WTC11 (cell line): Measurements from ENCODE around the gene SH3GL2. TPM values are rescaled to one million over a fixed set of nuclear protein-coding genes. Genes with fewer than 3 reads are reported as not detected.

Experiments used
- ATAC-seq: fragments of 200-7000 bp; cut with Tn5 transposase; 2 replicates; pipeline ENCODE4 v1.10.0; 2021; ENCODE audit warnings: mild to moderate bottlenecking, moderate library complexity
- CTCF ChIA-PET: fragments of 300-600 bp; sonication (Branson Sonifier 250); formaldehyde crosslinking; loops from one replicate; lab custom pipeline; 2021; ENCODE audit warnings: antibody characterized with exemption; lab: Charles Lee
- POLR2A ChIA-PET: fragments of 350-600 bp; sonication (Branson Sonifier 250); formaldehyde crosslinking; loops from one replicate; lab custom pipeline; 2021; ENCODE audit warnings: antibody characterized with exemption; lab: Charles Lee
- DNase-seq: peaks from one replicate; pipeline ENCODE4 v3.0.0; 2021; ENCODE audit warnings: low spot score
- H3K27ac Mint-ChIP-seq: 2 replicates; pipeline ENCODE4 v1.8.0; 2021; ENCODE audit warnings: mixed read lengths
- H3K27me3 Mint-ChIP-seq: 2 replicates; pipeline ENCODE4 v1.8.0; 2021; ENCODE audit warnings: low read depth, mild to moderate bottlenecking, moderate library complexity, mixed read lengths
- H3K36me3 Mint-ChIP-seq: 2 replicates; pipeline ENCODE4 v1.8.0; 2021; ENCODE audit warnings: mixed read lengths
- H3K4me1 Mint-ChIP-seq: 2 replicates; pipeline ENCODE4 v1.8.0; 2022; ENCODE audit warnings: mixed read lengths
- H3K4me3 Mint-ChIP-seq: 2 replicates; pipeline ENCODE4 v1.8.0; 2021; ENCODE audit warnings: mild to moderate bottlenecking, moderate library complexity, mixed read lengths
- H3K9me3 Mint-ChIP-seq: 2 replicates; pipeline ENCODE4 v1.8.0; 2021; ENCODE audit warnings: mixed read lengths
- AFF4 ChIP-seq: sonication (generic); formaldehyde crosslinking; IDR thresholded peaks from 2 replicates; pipeline ENCODE4 v1.8.1; 2023; ENCODE audit warnings: mild to moderate bottlenecking, missing genetic modification reagents, borderline replicate concordance
- ATF3 ChIP-seq: sonication (generic); formaldehyde crosslinking; conservative IDR thresholded peaks from 2 replicates; pipeline ENCODE4 v1.8.1; 2022; ENCODE audit warnings: mild to moderate bottlenecking, missing genetic modification reagents
- CDX4 ChIP-seq: fragments of 250-450 bp; sonication (Bioruptor Pico); IDR thresholded peaks from 2 replicates; pipeline ENCODE4 v1.9.0; 2021; ENCODE audit warnings: moderate library complexity, mild to moderate bottlenecking, inconsistent platforms, borderline replicate concordance
- CTCF ChIP-seq: fragments of 200-600 bp; IDR thresholded peaks from 2 replicates; pipeline ENCODE4 v1.8.0; 2022; ENCODE audit warnings: antibody characterized with exemption
- E2F1 ChIP-seq: sonication (generic); formaldehyde crosslinking; IDR thresholded peaks from 2 replicates; pipeline ENCODE4 v1.8.0; 2022; ENCODE audit warnings: mild to moderate bottlenecking, missing genetic modification reagents
- E2F4 ChIP-seq: sonication (generic); formaldehyde crosslinking; IDR thresholded peaks from 2 replicates; pipeline ENCODE4 v1.8.1; 2022; ENCODE audit warnings: low read depth, mild to moderate bottlenecking, moderate library complexity, missing genetic modification reagents, borderline replicate concordance
- EMX1 ChIP-seq: fragments of 250-450 bp; sonication (Bioruptor Pico); IDR thresholded peaks from 2 replicates; pipeline ENCODE4 v1.8.0; 2021; ENCODE audit warnings: mild to moderate bottlenecking
- IRF2 ChIP-seq: sonication (generic); formaldehyde crosslinking; IDR thresholded peaks from 2 replicates; pipeline ENCODE4 v1.8.0; 2022; ENCODE audit warnings: low read depth, missing genetic modification reagents, borderline replicate concordance
- MXD4 ChIP-seq: fragments of 250-450 bp; sonication (Bioruptor Pico); IDR thresholded peaks from 2 replicates; pipeline ENCODE4 v1.8.0; 2021; ENCODE audit warnings: mild to moderate bottlenecking, moderate library complexity, borderline replicate concordance
- NR3C1 ChIP-seq: sonication (generic); formaldehyde crosslinking; conservative IDR thresholded peaks from 2 replicates; pipeline ENCODE4 v1.8.1; 2023; ENCODE audit warnings: low read depth, mild to moderate bottlenecking, missing genetic modification reagents
- TEAD1 ChIP-seq: sonication (generic); formaldehyde crosslinking; IDR thresholded peaks from 2 replicates; pipeline ENCODE4 v1.8.0; 2022; ENCODE audit warnings: mild to moderate bottlenecking, missing genetic modification reagents
- ZNF396 ChIP-seq: fragments of 250-450 bp; sonication (Bioruptor Pico); IDR thresholded peaks from 2 replicates; pipeline ENCODE4 v1.8.0; 2021; ENCODE audit warnings: mild to moderate bottlenecking, moderate library complexity, borderline replicate concordance
- ZNF425 ChIP-seq: fragments of 250-450 bp; sonication (Bioruptor Pico); conservative IDR thresholded peaks from 2 replicates; pipeline ENCODE4 v1.9.0; 2021; ENCODE audit warnings: mild to moderate bottlenecking
- total RNA-seq: library from RNA; stranded (reverse); gene quantifications from 3 replicates; pipeline ENCODE4 v1.2.3, GENCODE V29; 2021

Gene SH3GL2
- total RNA-seq, 1 experiment from 2014 or later: 4.2 TPM

GRCh38 chr9:17623965-17624364, 45.1 kb downstream of the SH3GL2 start (continued):
- TF ChIP-seq AFF4 (no peak), CTCF (no peak), CDX4 (CRISPR knock-in tag) (no peak), MXD4 (no peak), TEAD1 (CRISPR knock-in tag) (no peak), IRF2 (CRISPR knock-in tag) (no peak)

GRCh38 chr9:17624571-17624970, 45.7 kb downstream of the SH3GL2 start:
- Mint-ChIP-seq H3K4me3 (no peak overlapping the region), H3K4me1 (peaks cover 11% of the 10 kb centered on the region), H3K36me3 (no peaks in the 10 kb centered on the region), H3K27me3 (no peaks in the 10 kb centered on the region)
- ChIA-PET CTCF (no interaction called here), POLR2A (no interaction called here)
- TF ChIP-seq E2F1 (CRISPR knock-in tag) (no peak), ZNF396 (CRISPR knock-in tag) (no peak), E2F4 (no peak), ZNF425 (CRISPR knock-in tag) (no peak), EMX1 (CRISPR knock-in tag) (no peak), CTCF (no peak), NR3C1 (CRISPR knock-in tag) (no peak), ATF3 (CRISPR knock-in tag) (no peak)
- TF ChIP-seq, all 79 proteins: peak for 0
- DNase-seq: no peak
- ATAC-seq: no peak
- no peak overlapping the region for H3K27ac Mint-ChIP-seq
- H3K9me3 Mint-ChIP-seq: no peaks in the 10 kb centered on the region
